Coronary artery (tissue), 2 donors: ENCODE data around the gene MYO7A.

Experiments used
- DNase-seq: peaks from one replicate; pipeline ENCODE4 v3.0.0-alpha.2; 2017; ENCODE audit warnings: low spot score
- H3K27ac ChIP-seq, 2 donors: fragments of 200-600 bp; sonication (generic); one replicate each; pipeline ENCODE4 v1.5.1; 2016 to 2019
- H3K4me3 ChIP-seq: fragments of 200-600 bp; sonication (generic); 2 replicates; pipeline ENCODE4 v1.5.1; 2016; ENCODE audit warnings: mild to moderate bottlenecking, moderate library complexity
- CTCF ChIP-seq: fragments of 200-600 bp; sonication (generic); IDR thresholded peaks from one replicate; pipeline ENCODE4 v1.5.1; 2019; ENCODE audit warnings: antibody characterized with exemption

The MYO7A gene

GRCh38 chr11:77175869-77176539, 48.0 kb downstream of the MYO7A start:
- Histone ChIP-seq H3K27ac (peak overlapping the region in 1 of 2 donors; percentile 61), H3K4me3 (peak overlapping the region; percentile 55)
- no peak for TF ChIP-seq CTCF
- DNase-seq = no peak

GRCh38 chr11:77176996-77177395, 49.0 kb downstream of the MYO7A start:
- no peak for TF ChIP-seq CTCF
- DNase-seq = no peak
- H3K27ac ChIP-seq = no peak overlapping the region
- no peak overlapping the region for H3K4me3 ChIP-seq

- H3K27ac ChIP-seq = no peak overlapping the region
- H3K4me3 ChIP-seq = no peak overlapping the region
- no peak for TF ChIP-seq CTCF
- no peak for DNase-seq
Measured at GRCh38 chr11:77178150-77178549, 50.1 kb downstream of the MYO7A start.

GRCh38 chr11:77179048-77179447, 51.0 kb downstream of the MYO7A start:
- H3K27ac ChIP-seq = no peak overlapping the region
- no peak for DNase-seq
- no peak for TF ChIP-seq CTCF
- H3K4me3 ChIP-seq = no peak overlapping the region

GRCh38 chr11:77179681-77180080, 51.6 kb downstream of the MYO7A start:
- H3K27ac ChIP-seq = no peak overlapping the region
- TF ChIP-seq CTCF = no peak
- DNase-seq = no peak
- H3K4me3 ChIP-seq = no peak overlapping the region

- Histone ChIP-seq H3K27ac (no peak overlapping the region), H3K4me3 (no peak overlapping the region)
- no peak for TF ChIP-seq CTCF
- DNase-seq = no peak
Measured at GRCh38 chr11:77180346-77180745, 52.3 kb downstream of the MYO7A start.

- DNase-seq = no peak
- H3K4me3 ChIP-seq = no peak overlapping the region
- no peak overlapping the region for H3K27ac ChIP-seq
- no peak for TF ChIP-seq CTCF
Measured at GRCh38 chr11:77181226-77181625, 53.2 kb downstream of the MYO7A start.
